Pons (tissue), 1 donor: ENCODE results near the gene LCE3D.
"Not testable (repeated sequence)": the region's sequence is repeated elsewhere in the genome, so short reads cannot be mapped to it uniquely, and the experiment has no call there.

Experiments
- DNase-seq: peaks from one replicate; pipeline ENCODE4 v3.0.0-alpha.2; 2016; ENCODE audit warnings: low spot score

LCE3D gene, protein sequence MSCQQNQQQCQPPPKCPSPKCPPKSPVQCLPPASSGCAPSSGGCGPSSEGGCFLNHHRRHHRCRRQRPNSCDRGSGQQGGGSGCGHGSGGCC

DNA sequence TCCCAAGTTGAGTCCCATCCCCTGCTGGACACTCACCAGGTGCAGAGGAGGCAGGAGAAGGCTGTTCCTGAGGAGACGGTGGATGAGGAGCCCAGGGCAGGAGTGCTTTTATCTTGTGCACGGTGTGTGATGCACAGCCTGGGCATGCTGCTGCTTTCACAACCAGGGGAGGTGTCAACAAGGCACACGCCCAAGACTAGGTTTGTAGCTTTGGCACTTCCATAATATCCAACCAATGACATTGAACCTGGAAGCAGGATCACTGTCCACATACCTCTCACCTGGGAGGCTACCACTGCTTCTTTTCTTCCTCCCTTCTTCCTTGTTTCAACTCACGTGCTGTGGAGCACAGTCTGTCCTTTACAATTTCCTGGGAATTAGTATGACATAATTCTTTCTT is at the start of gene LCE3D:
Gene LCE3D (minus strand): TSS at position 84 of the 400 bp plus-strand sequence. CDS start 580 bp downstream, outside the sequence.
- DNase-seq: no peak

DNA sequence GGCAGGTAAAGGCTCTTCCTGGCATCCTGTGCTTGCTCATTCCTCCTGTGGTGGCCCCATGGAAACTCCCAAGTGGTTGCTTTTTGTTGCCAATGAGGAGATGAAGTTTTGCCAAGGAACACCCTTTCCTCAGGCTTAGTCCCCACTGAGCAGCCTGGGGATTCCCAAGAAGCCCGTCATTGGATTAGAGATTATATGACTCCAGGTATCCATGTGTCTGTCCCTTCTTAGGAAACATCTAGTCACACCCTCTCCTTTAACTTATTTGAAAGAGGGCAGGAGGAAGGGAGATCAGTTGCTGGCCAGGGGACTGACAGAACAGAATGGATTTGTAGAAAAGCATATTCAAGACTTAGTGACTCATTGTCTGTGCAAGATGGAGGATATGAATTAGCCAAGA is 46.4 kb upstream of the LCE3D start:
- DNase-seq: no peak

DNA sequence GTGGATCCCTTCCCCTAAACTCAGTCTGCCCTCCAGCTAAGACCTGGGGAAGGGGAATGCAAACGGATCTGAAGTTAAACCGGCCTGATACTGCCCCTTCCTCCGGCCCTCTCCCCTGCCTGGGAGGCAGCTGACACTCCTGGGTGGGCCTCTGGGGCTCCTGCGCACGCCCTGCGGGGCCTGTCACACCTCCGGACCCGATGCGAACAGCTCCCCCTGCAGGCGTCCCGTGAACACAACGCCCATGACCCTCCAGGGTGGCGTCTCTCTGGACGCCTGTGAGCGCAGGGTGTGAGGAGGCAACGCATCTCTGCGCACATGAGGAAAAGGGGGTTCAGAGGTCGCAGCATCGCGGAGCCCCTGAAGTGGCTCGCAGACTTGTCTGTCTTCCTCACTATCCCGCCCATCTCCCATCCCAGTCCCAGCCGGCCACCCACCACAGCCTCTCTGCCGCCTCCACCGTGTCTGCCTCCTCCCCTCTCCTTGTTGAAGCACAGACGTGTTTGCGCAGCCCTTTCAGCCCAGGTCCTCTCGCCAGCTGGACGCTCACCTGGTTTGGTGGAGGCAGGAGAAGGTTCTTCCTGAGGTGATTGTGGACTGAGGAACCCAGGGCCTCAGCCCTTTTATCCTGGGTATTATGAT is 43.0 kb upstream of the LCE3D start:
- no peak for DNase-seq

DNA sequence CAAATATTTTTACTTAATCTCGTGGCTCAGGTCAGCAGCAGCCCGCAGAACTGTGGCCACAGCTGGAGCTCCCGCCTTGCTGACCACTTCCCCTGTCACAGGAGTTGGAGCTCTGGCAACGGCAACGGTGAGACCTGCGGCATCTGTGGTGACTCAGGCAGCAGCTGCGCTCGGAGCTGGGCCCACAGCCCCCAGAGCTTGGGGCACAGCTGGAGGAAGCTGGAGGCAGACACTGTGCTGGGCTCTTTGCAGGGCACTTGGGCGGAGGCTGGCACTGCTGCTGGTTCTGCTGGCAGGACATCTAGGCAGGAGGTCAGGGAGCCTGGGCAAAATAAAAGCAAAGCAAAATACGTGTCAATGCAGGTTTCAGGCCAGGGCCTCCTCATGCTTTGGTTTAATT is 42.5 kb upstream of the LCE3D start, which contains the start of gene LCE3A:
Gene LCE3A (minus strand): TSS at position 301 of the 400 bp plus-strand sequence. CDS start 0 bp downstream, at position 301.
- no peak for DNase-seq

DNA sequence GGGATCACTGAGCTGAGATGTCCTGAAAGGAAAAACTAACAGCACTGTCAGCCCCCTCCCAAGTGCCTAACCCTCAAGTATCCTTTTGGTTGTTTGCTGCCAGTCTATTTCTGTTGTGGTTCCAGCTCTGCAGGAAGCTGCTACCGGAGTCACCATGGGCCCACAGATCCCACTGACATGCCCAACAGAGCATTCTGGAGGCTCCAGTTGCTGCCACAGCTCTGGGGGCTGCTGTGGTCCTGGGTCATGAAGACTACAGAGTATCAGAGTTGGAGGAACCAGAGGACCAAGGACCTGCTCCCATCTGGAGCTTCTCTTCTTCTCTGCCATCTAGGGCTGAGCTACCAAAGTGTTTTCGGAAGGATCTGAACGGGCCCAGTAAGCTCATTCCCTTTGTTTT is 41.7 kb upstream of the LCE3D start:
- no peak for DNase-seq

DNA sequence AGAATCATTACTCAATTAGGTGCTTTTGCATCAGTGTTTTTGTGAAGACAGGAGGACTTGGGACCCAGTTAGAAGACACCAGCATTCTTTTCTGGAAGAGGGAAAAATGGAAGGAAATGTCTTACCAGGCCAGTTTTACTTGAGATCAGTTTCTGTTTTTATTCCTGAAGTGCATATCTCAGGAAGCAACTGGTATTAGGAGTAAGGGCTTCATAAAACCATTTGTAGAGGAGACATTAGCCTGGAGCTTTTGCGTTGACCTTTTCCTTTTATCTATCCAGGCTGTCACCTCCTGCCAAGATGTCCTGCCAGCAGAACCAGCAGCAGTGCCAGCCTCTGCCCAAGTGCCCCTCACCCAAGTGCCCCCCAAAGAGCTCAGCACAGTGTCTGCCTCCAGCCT is 33.2 kb upstream of the LCE3D start, which contains the start of gene LCE3B:
Gene LCE3B (plus strand): TSS at position 301 of the 400 bp plus-strand sequence. CDS start 0 bp downstream, at position 301.
- DNase-seq: no peak

DNA sequence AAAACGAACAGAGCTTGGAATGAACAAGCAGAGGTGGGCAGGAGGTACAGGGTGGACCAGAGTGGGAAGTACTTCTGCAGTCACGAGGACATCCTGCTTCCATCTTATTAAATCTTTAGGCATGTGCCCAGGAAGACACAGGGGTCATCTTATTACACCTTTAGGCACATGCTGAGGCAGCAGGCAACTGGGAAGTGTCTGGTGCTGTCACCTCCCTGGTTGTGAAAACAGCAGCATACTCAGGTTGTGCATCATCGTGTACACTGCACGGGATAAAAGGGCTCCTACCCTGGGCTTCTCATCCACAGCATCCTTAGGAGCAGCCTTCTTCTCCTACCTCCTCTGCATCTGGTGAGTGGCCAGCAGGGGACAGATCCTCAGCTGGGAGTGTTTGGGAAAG is 19.6 kb upstream of the LCE3D start, which contains the start of gene LCE3C:
Gene LCE3C (plus strand): TSS at position 301 of the 400 bp plus-strand sequence. CDS start 498 bp downstream, outside the sequence.
- DNase-seq: no peak

DNA sequence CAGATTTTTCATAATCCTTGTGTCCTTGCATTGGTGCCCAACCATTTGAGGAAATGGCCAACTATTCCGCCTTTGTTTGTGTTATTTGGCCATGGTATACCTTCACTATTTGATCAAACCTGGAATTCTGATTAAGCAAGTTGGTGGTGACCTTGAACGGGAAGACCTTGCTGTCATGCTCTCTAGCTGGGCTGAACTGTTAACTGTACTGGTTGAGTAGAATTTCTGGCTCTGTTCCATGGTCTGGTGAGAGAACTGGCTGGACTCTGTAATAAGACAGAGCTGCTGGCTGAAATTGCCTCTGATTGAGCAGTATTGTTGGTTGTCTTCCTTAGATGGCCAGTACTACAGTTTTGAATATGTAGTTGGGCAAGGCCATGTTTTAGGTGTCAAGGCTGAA is 16.7 kb upstream of the LCE3D start:
- DNase-seq: no peak

DNA sequence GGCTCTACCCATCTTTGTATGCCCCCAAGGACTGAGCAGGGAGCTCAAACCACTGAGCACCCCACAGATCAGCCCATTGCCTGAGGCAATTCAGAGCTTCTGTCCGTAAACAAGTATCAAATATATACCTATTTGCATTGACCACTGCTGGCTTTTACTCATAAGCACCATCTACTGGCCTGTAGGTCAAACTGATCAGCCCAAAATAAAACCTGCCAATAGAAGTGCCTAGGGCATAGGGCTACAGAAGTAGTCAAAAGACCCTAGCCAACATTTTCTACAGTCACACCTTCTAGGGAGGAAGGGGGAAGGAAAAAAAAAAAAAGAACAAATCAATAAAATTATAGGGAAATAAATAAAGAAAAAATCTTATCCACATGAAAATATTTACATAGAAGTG is 5.3 kb upstream of the LCE3D start:
- no peak for DNase-seq

DNA sequence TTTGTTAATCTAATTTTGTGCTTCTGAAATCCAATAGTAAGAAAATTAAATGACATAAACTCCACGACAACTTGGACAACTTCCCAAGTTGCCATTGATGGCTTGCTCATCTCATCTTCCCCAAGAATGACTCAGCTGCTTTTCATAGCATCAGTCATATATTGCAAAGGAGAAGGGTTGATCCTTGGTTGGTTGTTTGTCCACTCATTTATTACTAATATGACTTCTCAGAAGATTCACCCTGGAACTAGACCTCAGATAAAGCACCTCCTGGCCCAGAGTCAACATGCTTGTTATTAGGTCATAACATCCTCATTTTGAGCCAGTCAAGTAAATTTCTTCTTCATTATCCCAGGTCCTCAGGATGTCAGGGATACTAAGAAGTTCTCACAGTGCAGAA is 2.3 kb upstream of the LCE3D start:
- DNase-seq: no peak

DNA sequence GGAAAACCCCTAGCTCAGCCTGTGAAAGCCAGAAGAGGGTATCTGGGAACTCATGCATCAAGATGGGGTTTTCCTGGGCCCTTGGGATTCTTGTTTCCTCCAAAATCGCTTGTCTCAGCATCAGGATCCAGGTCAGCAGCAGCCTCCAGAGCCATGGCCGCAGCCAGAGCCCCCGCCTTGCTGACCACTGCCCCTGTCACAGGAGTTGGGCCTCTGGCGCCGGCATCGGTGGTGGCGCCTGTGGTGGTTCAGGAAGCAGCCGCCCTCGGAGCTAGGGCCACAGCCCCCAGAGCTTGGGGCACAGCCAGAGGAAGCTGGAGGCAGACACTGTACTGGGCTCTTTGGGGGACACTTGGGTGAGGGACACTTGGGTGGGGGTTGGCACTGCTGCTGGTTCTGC is 790 bp downstream of the LCE3D start:
- not testable (repeated sequence) for DNase-seq

DNA sequence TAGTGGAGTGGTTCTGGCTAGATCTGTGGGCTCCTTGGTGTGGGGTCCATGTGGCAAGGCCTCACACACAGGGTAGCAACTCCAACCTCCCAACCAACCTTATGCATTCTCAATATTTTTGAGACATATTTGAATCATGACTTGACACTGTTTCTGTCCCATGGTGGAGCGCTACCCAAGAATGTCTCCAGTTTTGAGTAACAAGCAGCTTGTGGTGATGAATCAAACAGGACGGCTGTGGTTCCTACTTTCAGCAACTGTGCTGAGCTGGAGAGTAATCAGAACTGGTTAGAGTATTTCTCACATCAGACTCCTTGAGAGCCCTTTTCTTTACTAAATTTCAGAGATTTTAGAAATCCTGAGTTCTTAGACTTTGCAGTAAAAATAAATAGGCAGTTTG is 3.1 kb downstream of the LCE3D start:
- no peak for DNase-seq

DNA sequence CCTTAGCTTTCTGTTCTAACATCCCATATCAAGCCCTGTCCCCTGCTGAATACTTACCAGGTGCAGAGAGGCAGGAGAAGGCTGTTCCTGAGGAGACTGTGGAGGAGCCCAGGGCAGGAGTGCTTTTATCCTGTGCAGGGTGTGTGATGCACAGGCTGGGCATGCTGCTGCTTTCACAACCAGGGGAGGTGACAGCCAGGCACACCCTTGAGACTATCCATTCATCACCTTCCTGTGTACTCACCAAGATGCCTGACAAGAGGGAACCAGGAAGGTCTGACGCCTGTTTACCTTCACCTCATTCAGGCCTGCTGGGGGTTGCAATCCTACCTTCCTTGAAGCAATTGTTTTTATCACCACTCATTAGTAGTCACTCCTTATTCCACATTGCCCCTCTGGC is 13.6 kb downstream of the LCE3D start, which contains the start of gene LCE3E:
Gene LCE3E (minus strand): TSS at position 100 of the 400 bp plus-strand sequence. CDS start 572 bp downstream, outside the sequence.
- no peak for DNase-seq

DNA sequence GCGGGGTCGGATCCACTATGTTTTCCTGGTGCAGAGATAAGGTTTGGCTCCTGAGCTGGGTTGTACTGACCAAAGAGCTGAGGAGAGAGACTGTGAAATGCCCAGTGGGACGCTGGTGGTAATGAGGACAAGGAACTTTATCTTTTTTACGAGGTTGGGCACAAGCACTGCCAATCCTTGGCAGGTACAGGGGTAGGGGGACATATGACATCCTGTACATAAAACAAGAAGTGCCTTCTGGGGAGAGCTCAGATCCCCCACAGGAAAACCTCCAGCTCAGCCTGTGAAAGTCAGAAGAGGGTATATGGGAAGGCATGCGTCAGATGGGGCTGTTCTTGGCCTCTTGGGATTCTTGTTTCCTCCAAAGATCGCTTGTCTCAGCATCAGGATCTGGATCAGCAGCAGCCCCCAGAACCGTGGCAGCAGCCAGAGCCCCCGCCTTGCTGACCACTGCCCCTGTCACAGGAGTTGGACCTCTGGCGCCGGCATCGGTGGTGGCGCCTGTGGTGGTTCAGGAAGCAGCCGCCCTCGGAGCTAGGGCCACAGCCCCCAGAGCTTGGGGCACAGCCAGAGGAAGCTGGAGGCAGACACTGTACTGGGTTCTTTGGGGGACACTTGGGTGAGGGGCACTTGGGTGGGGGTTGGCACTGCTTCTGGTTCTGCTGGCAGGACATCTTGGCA is 14.6 kb downstream of the LCE3D start:
- no peak for DNase-seq

DNA sequence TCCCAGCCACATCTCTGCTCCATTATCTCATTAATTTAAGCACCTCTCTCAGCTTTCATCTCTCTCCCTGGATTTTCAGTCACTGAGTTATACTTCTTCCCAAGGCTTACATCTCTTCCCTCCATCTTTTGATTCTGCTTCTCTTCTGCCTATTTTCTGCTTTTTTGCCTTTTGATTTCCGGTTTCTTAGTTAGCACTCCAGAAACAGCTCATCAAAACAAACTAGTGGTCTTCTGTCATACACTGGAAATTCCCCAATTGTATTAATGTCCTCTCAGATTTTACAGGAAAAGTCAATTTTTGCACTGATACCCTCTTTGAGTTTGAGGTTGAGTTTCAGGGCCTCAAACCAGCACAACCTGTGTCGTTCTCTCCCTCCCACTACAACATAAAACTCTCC is 15.2 kb downstream of the LCE3D start:
- no peak for DNase-seq

DNA sequence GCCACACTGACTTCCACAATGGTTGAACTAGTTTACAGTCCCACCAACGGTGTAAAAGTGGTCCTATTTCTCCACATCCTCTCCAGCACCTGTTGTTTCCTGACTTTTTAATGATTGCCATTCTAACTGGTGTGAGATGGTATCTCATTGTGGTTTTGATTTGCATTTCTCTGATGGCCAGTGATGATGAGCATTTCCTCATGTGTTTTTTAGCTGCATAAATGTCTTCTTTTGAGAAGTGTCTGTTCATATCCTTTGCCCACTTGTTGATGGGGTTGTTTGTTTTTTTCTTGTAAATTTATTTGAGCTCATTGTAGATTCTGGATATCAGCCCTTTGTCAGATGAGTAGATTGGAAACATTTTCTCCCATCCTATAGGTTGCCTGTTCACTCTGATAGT is 32.0 kb downstream of the LCE3D start:
- not testable (repeated sequence) for DNase-seq

DNA sequence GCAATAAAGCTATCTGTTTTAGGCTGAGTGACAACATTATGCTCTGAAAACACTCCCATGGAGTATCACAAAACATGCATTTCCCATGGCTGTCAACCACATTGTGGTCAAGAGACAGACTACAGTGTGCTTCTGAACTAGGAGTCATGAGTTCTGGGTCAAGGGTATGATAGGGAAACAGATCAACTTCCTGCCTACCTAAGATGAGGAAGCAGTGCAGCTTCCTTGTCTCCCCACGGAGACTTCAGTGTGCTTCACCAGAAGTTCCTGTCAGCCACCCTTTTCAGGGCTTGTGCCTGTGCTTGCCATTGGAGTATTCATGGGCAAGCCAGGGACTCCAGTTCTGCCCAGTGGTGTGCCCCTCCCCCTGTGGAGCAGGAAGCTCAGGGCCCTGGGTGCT is 33.6 kb downstream of the LCE3D start:
- no peak for DNase-seq

DNA sequence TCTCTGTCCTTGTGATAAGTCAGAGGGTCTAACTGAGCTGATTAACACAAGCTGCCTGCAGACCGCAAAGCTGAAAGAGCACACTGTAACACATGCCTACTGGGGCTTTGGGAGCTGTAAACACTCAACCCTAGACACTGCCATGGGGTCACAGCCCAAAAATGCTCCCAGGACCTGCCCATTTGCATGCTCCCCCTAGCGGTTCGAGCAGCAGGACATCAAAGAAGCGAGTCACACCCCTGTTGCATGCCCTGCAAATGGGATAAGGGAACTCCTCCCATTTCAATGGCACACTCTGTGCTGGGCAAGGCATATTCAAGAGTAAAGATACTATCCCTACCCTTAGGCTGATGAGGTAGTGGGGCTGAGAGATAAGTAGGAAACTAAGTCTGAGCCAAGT is 36.5 kb downstream of the LCE3D start:
- DNase-seq: no peak

DNA sequence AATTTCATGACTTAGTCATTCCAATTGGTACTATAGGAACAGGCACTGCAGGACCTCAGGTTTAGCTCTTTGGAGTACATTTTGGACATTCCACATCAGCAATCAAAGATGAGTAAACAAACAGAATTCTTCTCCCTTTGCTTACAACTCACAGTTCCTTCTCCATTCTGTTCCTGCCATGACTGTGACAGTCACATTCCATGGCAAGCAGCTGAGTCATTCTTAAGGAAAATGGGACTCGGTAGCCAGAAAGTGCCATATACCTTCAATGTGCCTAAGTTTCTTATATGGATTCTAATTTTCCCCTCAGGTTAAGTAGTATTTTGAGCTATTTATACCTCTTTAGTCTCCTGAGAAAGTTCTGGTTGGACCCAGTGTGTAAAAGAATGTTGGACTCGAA is 40.4 kb downstream of the LCE3D start:
- DNase-seq: no peak

DNA sequence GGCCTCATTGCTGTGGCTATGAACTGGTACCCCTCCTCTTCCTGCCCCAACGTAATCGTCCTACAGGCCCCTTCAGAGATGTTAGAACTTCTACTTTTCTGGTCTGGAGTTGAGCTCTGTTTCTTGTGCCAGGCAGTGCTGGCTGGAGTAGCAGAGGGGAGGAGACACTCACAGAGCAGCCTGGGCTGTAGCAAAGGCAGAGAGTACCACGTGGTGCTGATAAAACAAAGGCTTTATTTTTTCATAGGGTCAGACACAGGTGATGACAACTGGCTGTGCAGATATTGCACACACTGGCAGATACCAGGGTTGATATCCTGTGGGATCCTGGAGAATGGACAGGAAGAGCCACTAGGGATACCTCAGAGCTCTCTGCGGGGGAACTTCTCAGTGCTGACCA is 42.8 kb downstream of the LCE3D start:
- peak; percentile 41 for DNase-seq

DNA sequence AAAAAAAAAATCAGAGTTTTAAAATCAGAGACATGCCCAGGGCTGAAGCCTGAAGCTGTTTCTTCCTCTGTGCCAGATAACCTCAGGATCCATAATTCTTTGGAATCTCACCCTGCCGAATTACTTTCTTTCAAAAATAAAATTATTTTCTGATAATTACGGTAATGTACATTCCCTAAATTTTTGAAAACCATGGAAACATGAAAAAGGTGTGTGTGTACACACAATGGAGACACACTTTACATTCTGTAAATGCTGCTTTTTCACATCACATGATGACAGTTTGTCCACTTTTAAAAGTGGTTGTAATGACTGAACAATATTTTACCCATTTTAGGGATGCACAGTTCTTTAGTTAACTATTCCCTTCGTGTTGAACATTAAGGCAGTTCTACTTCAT is 44.5 kb downstream of the LCE3D start:
- no peak for DNase-seq

DNA sequence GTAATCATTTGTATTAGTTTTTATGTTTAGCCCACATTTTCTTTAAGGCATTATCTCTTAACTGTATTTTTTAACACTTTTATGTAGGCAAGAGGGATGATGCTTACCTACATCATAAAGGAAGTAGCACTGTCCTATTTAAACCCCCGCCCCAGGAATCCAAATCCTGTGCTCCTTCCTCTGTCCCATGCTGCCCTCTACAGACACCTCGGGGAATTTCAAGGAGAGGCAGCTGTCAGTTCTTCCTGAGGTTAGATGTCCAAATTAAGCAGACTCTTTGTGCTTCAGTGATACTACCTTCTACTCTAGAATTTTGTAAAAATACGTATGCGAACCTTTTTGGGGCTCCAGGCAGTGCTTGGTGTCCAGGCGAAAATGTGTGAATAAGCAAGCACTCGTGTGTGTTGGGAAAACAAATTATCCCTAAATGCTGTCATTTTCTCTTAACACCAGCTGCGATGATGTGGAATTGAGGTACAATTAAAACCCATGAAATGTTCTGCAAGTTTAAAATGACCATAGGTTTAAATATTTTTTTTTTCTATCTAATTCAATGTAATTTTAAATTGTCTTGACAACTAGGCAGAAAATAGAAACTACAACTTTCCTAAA is 46.9 kb downstream of the LCE3D start:
- peak; percentile 39 for DNase-seq
